IMR-90 (cell line): ENCODE results near the gene PARP14. TPM values are rescaled to one million over a fixed set of nuclear protein-coding genes. Genes with fewer than 3 reads are reported as not detected.

Experiments used
- ATAC-seq: fragments of 200-7000 bp; cut with Tn5 transposase; 2 replicates; pipeline ENCODE4 v1.9.1; 2020; ENCODE audit warnings: low read depth, mild to moderate bottlenecking, moderate library complexity
- BruUV-seq: library from RNA; stranded (reverse); fragments of 400-500 nt; replicated peaks from 2 replicates; lab custom pipeline; 2021; lab: Mats Ljungman, UMichigan
- CTCF ChIA-PET: fragments of 300-600 bp; formaldehyde crosslinking; extraction: SDS; loops from one replicate; lab custom pipeline; 2021; ENCODE audit warnings: antibody characterized with exemption; lab: Yijun Ruan, JAX
- POLR2A ChIA-PET: fragments of 300-600 bp; sonication (Branson Sonifier 250); formaldehyde crosslinking; loops from one replicate; lab custom pipeline; 2022; ENCODE audit warnings: antibody characterized with exemption; ENCODE audit not compliant: unreplicated experiment; lab: Charles Lee
- DNase-seq: peaks from one replicate; pipeline ENCODE4 v3.0.0; 2013
- H2AFZ ChIP-seq: replicated peaks from 2 replicates; pipeline ENCODE3; 2013; ENCODE audit warnings: low read length, mild to moderate bottlenecking; ENCODE audit not compliant: poor library complexity
- H2AK5ac ChIP-seq: 2 replicates; pipeline ENCODE4 v1.6.1; 2013; ENCODE audit warnings: low read depth, low read length, inconsistent platforms
- H2AK9ac ChIP-seq: replicated peaks from 2 replicates; pipeline ENCODE3; 2013; ENCODE audit warnings: mild to moderate bottlenecking, low read depth, low read length, moderate library complexity; ENCODE audit not compliant: poor library complexity
- H2BK120ac ChIP-seq: 2 replicates; pipeline ENCODE4 v1.6.1; 2013; ENCODE audit warnings: low read depth, low read length, inconsistent platforms
- H2BK15ac ChIP-seq: 3 replicates; pipeline ENCODE4 v1.6.1; 2013; ENCODE audit warnings: low read depth, low read length, inconsistent platforms
- H2BK20ac ChIP-seq: 2 replicates; pipeline ENCODE4 v1.6.1; 2013; ENCODE audit warnings: low read depth, mild to moderate bottlenecking, inconsistent platforms, low read length, moderate library complexity
- H2BK5ac ChIP-seq: 2 replicates; pipeline ENCODE4 v1.6.1; 2013; ENCODE audit warnings: mild to moderate bottlenecking, low read depth, low read length, inconsistent platforms; ENCODE audit not compliant: poor library complexity, severe bottlenecking
- H3K14ac ChIP-seq: replicated peaks from 2 replicates; pipeline ENCODE4 v1.6.1; 2013; ENCODE audit warnings: low read depth, low read length, inconsistent platforms
- H3K18ac ChIP-seq: 2 replicates; pipeline ENCODE4 v1.6.1; 2013; ENCODE audit warnings: low read depth, low read length, control low read depth
- H3K23ac ChIP-seq: 2 replicates; pipeline ENCODE4 v1.6.1; 2013; ENCODE audit warnings: low read depth, low read length, inconsistent platforms
- H3K27ac ChIP-seq: 2 replicates; pipeline ENCODE4 v1.5.1; 2013; ENCODE audit warnings: mild to moderate bottlenecking, control low read depth, low read length; ENCODE audit not compliant: insufficient read depth
- H3K27me3 ChIP-seq: 2 replicates; pipeline ENCODE4 v1.6.1; 2013; ENCODE audit warnings: low read length; ENCODE audit not compliant: control insufficient read depth, insufficient read depth
- H3K36me3 ChIP-seq: 2 replicates; pipeline ENCODE4 v1.6.1; 2013; ENCODE audit warnings: low read length, mixed read lengths; ENCODE audit not compliant: control insufficient read depth, insufficient read depth
- H3K4ac ChIP-seq: 2 replicates; pipeline ENCODE4 v1.6.1; 2013; ENCODE audit warnings: low read depth, low read length, inconsistent platforms
- H3K4me1 ChIP-seq: 2 replicates; pipeline ENCODE4 v1.6.1; 2013; ENCODE audit warnings: low read length, mixed read lengths; ENCODE audit not compliant: control insufficient read depth, insufficient read depth
- H3K4me2 ChIP-seq: 2 replicates; pipeline ENCODE4 v1.6.1; 2013; ENCODE audit warnings: low read depth, mild to moderate bottlenecking, control low read depth, low read length, moderate library complexity
- H3K4me3 ChIP-seq: 2 replicates; pipeline ENCODE4 v1.5.1; 2013; ENCODE audit warnings: low read depth, mild to moderate bottlenecking, control low read depth, low read length, moderate library complexity; ENCODE audit not compliant: insufficient read depth
- H3K56ac ChIP-seq: 2 replicates; pipeline ENCODE4 v1.6.1; 2013; ENCODE audit warnings: low read length, inconsistent platforms; ENCODE audit not compliant: insufficient read depth; ENCODE audit errors: extremely low read depth
- H3K79me1 ChIP-seq, 2 experiments: 2 replicates each; pipeline ENCODE4 v1.6.1; 2013; ENCODE audit warnings: low read length in 2 of 2, inconsistent platforms in 1 of 2, low read depth in 1 of 2
- H3K9ac ChIP-seq: 2 replicates; pipeline ENCODE4 v1.6.1; 2013; ENCODE audit warnings: low read depth, low read length, control low read depth
- H3K9me1 ChIP-seq: 2 replicates; pipeline ENCODE4 v1.6.1; 2013; ENCODE audit warnings: low read length, inconsistent platforms; ENCODE audit not compliant: insufficient read depth
- H3K9me3 ChIP-seq: 2 replicates; pipeline ENCODE4 v1.6.1; 2013; ENCODE audit warnings: low read length; ENCODE audit not compliant: control insufficient read depth, insufficient read depth
- H4K20me1 ChIP-seq: 2 replicates; pipeline ENCODE4 v1.6.1; 2013; ENCODE audit warnings: low read length, inconsistent platforms; ENCODE audit not compliant: insufficient read depth
- H4K5ac ChIP-seq: 2 replicates; pipeline ENCODE4 v1.6.1; 2013; ENCODE audit warnings: mild to moderate bottlenecking, low read depth, low read length, control low read depth
- H4K8ac ChIP-seq, 2 experiments: 2 replicates each; pipeline ENCODE4 v1.6.1; 2013; ENCODE audit warnings: low read depth in 2 of 2, low read length in 2 of 2, control low read depth in 1 of 2, inconsistent platforms in 1 of 2
- H4K91ac ChIP-seq: 2 replicates; pipeline ENCODE4 v1.6.1; 2013; ENCODE audit warnings: low read depth, low read length, inconsistent platforms; ENCODE audit not compliant: insufficient read depth
- BHLHE40 ChIP-seq: fragments of 150-350 bp; IDR thresholded peaks from 2 replicates; pipeline ENCODE4 v1.6.1; 2016; ENCODE audit warnings: mild to moderate bottlenecking, low read depth, low read length
- CEBPB ChIP-seq: IDR thresholded peaks from 2 replicates; pipeline ENCODE4 v1.6.1; 2012; ENCODE audit warnings: low read depth, low read length, improper control_type of control experiment
- CHD1 ChIP-seq: IDR thresholded peaks from 2 replicates; pipeline ENCODE4 v1.6.1; 2012; ENCODE audit warnings: low read depth, low read length, improper control_type of control experiment
- CTCF ChIP-seq: conservative IDR thresholded peaks from 2 replicates; pipeline ENCODE4 v1.5.1; 2012; ENCODE audit warnings: mild to moderate bottlenecking, low read depth, low read length, improper control_type of control experiment
- ELK1 ChIP-seq: fragments of 150-350 bp; IDR thresholded peaks from 2 replicates; pipeline ENCODE4 v1.6.1; 2016; ENCODE audit warnings: low read depth, mild to moderate bottlenecking, low read length, moderate library complexity, borderline replicate concordance
- FOS ChIP-seq: fragments of 150-350 bp; IDR thresholded peaks from 2 replicates; pipeline ENCODE4 v1.6.1; 2016; ENCODE audit warnings: low read depth, low read length
- MAFK ChIP-seq: IDR thresholded peaks from 2 replicates; pipeline ENCODE4 v1.6.1; 2012; ENCODE audit warnings: low read depth, low read length, improper control_type of control experiment
- MAZ ChIP-seq: IDR thresholded peaks from 2 replicates; pipeline ENCODE4 v1.6.1; 2012; ENCODE audit warnings: low read depth, mild to moderate bottlenecking, low read length, improper control_type of control experiment, moderate library complexity, borderline replicate concordance
- MXI1 ChIP-seq: IDR thresholded peaks from 2 replicates; pipeline ENCODE4 v1.6.1; 2012; ENCODE audit warnings: low read depth, mild to moderate bottlenecking, low read length, moderate library complexity, borderline replicate concordance
- NFE2L2 ChIP-seq: fragments of 150-350 bp; IDR thresholded peaks from 2 replicates; pipeline ENCODE4 v1.6.1; 2016; ENCODE audit warnings: low read depth, mild to moderate bottlenecking, low read length
- POLR2A ChIP-seq: IDR thresholded peaks from 2 replicates; pipeline ENCODE4 v1.6.1; 2012; ENCODE audit warnings: mild to moderate bottlenecking, low read depth, low read length
- RAD21 ChIP-seq: IDR thresholded peaks from 2 replicates; pipeline ENCODE4 v1.6.1; 2012; ENCODE audit warnings: low read length, improper control_type of control experiment
- RCOR1 ChIP-seq: IDR thresholded peaks from 2 replicates; pipeline ENCODE4 v1.6.1; 2012; ENCODE audit warnings: mild to moderate bottlenecking, low read length, improper control_type of control experiment; ENCODE audit not compliant: insufficient replicate concordance
- RFX5 ChIP-seq: IDR thresholded peaks from 2 replicates; pipeline ENCODE4 v1.8.0; 2012; ENCODE audit warnings: low read depth, mild to moderate bottlenecking, low read length, moderate library complexity
- SMC3 ChIP-seq: fragments of 150-350 bp; IDR thresholded peaks from 2 replicates; pipeline ENCODE4 v1.6.1; 2016; ENCODE audit warnings: low read depth, mild to moderate bottlenecking, antibody characterized with exemption, low read length, moderate library complexity
- USF2 ChIP-seq: fragments of 150-350 bp; IDR thresholded peaks from 2 replicates; pipeline ENCODE4 v1.6.1; 2017; ENCODE audit warnings: mild to moderate bottlenecking, antibody characterized with exemption, low read length, low read depth
- WGBS, 2 experiments: methylation state at CpG; one replicate each; pipeline versions ENCODE4 v1.1.5 to v1.1.7; 2013; ENCODE audit warnings: missing lambda C conversion rate in 2 of 2; ENCODE audit not compliant: insufficient read length in 1 of 2; ENCODE audit errors: extremely low coverage in 2 of 2; 5-methylcytosine and 5-hydroxymethylcytosine counted together
- dilution Hi-C: fragments of 300-500 bp; cut with HindIII; formaldehyde crosslinking; loops from one replicate; pipeline ENCODE4 v1.14.3; 2018; ENCODE audit warnings: low sequenced_read_pairs; ENCODE audit not compliant: unreplicated experiment
- in situ Hi-C: fragments of 300-500 bp; cut with MboI; formaldehyde crosslinking; loops from 3 replicates; pipeline ENCODE4 v1.14.3; 2019; ENCODE audit warnings: low sequenced_read_pairs, inconsistent platforms, mixed read lengths
- intact Hi-C: fragments of 100-400 bp; cut with micrococcal nuclease; formaldehyde crosslinking; loops from 2 replicates; pipeline ENCODE4 v1.10.0; 2022
- polyA plus RNA-seq, 3 experiments: library from polyadenylated mRNA; depleted of rRNA; stranded (reverse); fragments of >200 nt; gene quantifications; 2 replicates each; pipeline ENCODE4 v1.2.3, GENCODE V29; 2012; ENCODE audit warnings: low replicate concordance in 1 of 3
- total RNA-seq: library from RNA; depleted of rRNA; stranded (reverse); fragments of >200 nt; gene quantifications from 2 replicates; pipeline ENCODE4 v1.2.3, GENCODE V29; 2012

Gene PARP14
- total and polyA plus RNA-seq, 2 of the 4 experiments (the other 2 are of a cell fraction) = 9.3 to 23.1 TPM

- BruUV-seq = no TSS peak
- Histone ChIP-seq H3K4me2 (no peak overlapping the region), H3K9me3 (no peaks in the 10 kb centered on the region), H3K56ac (no peak overlapping the region), H3K79me1 (no peaks in the 10 kb centered on the region), H2AK5ac (no peak overlapping the region), H3K27me3 (no peaks in the 10 kb centered on the region), H4K8ac (no peak overlapping the region), H3K23ac (no peak overlapping the region), H3K9ac (no peak overlapping the region), H2BK120ac (no peak overlapping the region), H4K5ac (no peak overlapping the region), H2BK15ac (no peak overlapping the region), H3K9me1 (no peaks in the 10 kb centered on the region; the same call in 1 of the 2 replicates), H2AK9ac (no peak overlapping the region), H2AFZ (no peak overlapping the region), H3K4me1 (no peaks in the 10 kb centered on the region), H3K36me3 (peaks cover 29% of the 10 kb centered on the region), H2BK5ac (no peak overlapping the region), H3K4me3 (no peak overlapping the region), H3K14ac (no peak overlapping the region), H3K4ac (no peak overlapping the region), H4K91ac (no peak overlapping the region), H4K20me1 (no peaks in the 10 kb centered on the region), H2BK20ac (no peak overlapping the region), H3K18ac (no peak overlapping the region), H3K27ac (no peak overlapping the region)
- in situ Hi-C loops = no loop called here
- dilution Hi-C loops = no loop called here
- POLR2A ChIA-PET = no interaction called here
- 83% methylated on average over 3 of the region's 4 CpGs; no CpG with 5 or more reads in 1 of the 2 experiments for WGBS, 2 experiments
- intact Hi-C loops = no loop called here
- DNase-seq (no peak), ATAC-seq (no peak)
- CTCF ChIA-PET = no interaction called here
- no peak for TF ChIP-seq RCOR1
- no peak for TF ChIP-seq SMC3
- TF ChIP-seq BHLHE40 = no peak
- TF ChIP-seq NFE2L2 = no peak
- no peak for TF ChIP-seq RAD21
- no peak for TF ChIP-seq USF2
- TF ChIP-seq ELK1 = no peak
- TF ChIP-seq CEBPB = no peak
- TF ChIP-seq MAZ = no peak
- TF ChIP-seq CTCF = no peak
- no peak for TF ChIP-seq POLR2A
- no peak for TF ChIP-seq MXI1
- TF ChIP-seq MAFK = no peak
- no peak for TF ChIP-seq FOS
- TF ChIP-seq RFX5 = no peak
- TF ChIP-seq CHD1 = no peak
Measured at GRCh38 chr3:122716667-122717066, 36.0 kb downstream of the PARP14 start.
